ENCODE results near the gene RXRA.

The RXRA gene

DNA sequence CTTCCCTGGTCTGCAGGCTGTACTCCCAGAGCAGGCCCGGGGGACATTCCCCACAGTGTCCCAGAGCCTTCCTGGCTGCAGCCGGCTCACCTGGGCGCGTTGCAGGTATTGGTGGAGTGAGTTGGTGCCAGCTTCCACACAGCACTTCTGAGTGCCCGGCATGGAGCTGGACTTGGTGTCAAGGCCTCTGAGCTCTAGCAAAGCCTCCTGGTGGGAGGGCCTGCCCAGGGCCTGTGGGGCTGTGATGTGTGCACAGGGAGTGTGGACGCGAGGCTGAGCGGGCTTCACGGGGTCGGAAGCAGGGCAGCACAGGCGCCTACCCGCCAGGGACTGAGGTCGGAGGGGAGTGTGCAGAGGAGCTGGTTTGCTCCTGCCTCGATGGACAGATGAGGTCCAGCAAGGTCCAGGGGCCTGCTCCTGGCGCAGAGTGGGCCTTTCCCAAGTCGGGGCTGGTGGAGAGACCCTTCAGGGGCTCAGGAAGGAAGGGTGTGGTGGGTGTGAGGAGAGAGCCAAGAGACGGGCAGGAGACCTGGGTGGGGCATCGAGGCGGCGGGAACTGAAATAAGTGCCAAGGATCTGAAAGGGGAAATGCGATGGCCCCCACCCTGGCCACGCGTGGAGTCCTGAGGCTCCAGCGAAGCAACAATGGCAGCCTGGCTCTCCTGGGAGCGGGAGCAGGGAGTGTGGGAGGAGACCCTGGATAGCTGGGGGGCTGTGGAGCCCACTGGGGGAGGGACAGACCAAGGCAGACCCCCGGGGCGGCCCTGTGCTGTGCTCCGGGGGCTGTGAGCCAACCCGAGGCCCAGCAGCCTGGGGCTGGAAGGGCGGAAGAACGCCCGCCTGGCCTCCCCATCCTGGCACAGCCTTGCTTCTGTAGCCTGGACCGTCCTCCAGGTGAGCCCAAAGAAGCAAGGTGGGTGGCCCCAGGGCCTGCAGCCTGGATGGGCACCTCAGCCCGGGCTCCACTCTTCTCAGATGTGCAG is 78.4 kb downstream of the RXRA start:
- DNase-seq = no peak

DNA sequence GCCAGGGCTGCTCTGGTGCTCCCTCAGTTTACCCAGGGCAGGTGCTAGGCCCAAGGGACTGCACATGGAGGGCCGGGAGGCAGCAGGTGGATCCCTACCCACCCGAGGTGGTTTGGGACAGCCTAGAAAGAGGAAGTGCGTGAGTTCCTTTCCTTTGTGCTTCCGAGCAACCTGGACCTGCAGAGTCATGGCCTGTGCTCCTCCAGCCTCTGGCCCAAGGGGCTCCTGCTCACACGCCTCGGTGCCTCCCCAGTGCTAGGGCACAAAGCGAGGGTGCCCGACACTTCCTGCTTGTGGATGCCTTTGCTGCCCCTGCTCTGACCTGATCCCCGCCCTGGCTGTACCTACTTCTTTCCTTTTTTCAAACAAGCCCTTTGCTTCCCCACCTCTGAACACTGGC is 79.3 kb downstream of the RXRA start:
- no peak for DNase-seq

DNA sequence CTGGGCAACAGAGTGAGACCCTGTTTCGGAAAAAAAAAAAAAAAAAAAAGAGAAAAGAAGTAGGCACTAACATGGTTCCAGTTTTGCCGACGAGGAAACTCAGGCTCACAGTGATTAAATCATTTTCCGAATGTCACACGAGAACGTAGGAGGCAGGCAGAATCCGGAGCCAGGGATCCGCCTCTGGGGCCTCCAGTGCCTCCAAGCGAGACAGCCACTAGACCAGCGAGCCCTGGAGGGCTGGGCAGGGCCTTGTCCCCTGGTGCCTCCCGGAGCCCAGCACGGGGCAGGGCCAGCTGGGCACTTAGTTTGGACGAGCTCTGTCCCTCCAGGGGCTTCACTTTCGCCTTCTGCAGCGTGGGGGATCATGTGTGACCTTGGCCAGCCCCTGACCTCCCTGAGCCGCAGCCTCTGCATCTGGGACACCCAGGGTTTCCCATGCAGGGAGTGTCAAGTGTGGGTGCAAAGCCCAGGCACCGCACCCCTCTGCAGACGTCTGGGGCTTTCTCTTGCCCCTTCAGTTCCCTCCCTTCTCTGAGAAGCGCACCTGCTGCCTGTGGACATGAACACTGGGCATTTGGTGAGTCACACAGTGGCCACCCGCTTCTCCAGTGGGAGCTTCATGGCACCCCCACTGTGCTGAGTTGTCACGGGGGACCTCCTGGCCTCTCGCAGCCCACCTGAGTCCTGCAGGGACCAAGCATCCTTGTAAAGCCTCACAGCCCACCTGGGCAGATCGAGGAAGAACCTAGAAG is 80.3 kb downstream of the RXRA start:
- DNase-seq = no peak

DNA sequence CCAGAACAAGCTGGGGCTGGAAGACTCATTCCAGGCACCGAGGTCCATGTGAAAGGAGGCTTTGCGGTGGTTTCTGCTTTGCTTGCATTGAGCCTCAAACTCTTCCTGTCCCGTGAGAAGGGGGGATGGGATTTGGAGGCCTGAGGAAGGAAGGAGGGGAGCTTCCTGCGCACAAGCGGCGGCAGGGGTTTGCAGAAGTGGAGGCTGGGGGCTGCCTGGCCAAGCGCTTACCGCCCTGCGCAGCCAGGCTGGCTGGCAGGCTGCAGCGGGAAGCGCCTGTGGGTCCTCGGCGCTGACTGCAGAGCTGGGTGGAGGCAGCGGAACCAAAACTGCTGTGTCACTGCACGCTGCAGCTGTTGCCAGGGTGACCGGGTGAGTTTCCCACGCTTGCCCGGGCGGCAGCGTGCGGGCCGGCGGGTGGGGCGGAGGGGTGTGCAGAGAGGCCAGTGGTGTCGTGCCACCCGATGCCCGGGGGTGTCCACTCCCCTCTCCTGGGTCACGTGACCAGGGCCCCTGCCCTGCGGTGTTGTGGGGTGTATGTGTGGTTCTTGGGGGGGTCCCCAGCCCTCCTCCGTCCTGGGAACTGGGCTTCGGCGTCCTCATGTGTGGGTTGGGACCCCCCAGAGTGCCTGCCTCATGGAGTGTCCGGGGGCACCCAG is 81.0 kb downstream of the RXRA start:
- no peak for DNase-seq

DNA sequence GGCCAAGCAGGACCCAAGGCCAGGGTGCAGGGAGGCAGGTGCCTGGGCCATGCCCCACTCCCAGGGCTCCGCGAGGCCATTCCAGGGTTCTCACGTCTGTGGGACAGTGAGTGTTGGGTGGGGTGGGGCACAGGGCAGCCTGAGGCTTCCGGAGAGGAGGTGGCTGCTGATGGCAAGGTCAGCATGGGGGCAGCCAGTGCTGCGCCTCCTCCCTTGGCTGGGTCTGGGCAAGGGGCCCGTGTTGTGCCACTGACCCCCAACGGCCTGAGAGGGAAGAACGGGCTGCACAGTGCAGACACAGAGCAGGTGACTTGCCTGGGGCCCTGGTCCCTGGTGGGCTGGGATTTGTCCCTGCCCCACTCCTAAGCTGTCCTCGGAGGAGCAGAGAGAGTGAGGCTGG is 82.1 kb downstream of the RXRA start:
- DNase-seq = no peak

DNA sequence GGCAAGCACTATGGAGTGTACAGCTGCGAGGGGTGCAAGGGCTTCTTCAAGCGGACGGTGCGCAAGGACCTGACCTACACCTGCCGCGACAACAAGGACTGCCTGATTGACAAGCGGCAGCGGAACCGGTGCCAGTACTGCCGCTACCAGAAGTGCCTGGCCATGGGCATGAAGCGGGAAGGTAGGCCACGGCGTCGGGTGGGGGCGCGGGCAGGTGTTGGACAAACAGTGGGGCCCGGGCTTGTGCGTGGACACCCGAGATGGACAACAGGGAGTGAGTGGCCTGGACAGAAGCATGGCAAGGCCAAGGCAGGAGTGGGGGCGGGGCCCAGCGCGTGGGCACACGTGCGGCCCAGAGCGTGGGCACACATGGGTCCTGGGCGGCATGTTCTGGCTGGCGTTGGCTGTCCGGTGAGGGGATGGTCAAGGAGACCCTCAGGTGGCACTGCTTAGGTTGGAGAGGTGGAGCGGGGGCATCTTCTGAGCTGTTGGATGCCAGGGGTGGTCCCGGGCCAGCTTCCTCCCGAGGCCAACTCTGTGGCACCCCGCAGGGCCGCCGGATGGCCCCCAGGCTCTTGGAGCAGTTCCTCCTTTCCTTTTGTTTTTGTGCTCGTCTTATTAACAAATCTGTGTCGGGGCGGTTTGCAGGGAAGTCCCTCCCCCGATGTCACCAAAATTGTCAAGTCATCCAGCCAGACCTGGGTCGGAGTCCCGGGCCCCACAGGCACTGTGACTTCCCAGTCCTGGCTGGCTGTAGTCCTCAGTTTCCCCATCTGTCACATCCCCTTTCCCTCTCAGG is 82.9 kb downstream of the RXRA start:
- DNase-seq = no peak

DNA sequence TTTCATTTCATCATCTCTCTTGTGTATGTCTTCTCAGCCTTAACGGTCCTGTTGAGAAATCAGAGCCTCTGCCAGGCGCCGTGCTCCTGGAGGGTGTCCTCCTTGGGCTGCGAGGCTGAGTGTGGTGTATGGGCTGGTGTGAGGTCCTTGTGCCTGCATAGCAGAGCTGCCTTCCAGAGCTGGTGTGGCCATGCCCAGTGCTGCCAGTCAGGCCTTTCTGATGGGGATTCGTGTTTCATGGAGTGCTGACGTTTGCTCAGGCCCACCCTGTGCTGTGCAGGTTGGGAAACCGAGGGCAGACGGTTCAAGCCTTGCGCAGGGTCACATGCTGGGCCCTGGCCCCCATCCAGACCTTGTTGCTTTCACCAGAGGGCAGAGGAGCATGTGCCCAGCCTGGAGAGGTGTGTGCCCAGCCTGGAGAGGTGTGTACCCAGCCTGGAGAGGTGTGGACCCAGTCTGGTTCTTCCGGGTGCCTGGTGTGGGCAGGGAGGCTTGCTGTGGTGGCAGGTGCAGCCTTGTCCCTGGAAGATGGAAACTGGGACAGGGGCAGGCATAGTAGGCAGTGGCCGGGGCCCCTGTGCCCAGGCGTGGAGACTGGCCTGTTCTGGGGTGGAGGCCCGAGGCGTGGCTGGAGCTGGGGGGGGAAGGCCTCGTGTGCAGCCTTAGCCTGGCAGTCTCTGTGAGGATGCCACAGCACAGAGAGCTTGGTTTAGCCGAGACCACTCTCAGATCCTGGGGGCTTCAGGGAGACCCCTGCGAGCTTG is 84.0 kb downstream of the RXRA start:
- no peak for DNase-seq

DNA sequence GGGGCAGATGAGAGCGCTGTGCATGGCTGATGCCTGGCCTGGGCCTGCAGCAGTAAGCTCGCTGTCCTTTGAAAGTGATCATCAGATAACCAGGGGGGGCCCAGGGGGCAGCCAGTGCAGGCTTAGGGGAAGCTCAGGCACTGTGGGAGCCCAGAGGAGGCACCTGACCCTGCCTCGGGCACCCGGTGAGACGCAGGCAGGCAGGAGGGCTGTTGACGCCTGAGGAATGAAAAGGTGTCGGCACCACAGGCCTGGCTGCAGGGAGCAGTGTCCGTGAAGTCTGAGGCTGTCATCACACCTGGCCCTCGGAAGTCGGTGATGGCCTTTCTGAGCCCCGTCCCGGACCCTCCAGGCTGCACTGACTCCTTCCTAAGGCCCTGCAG is 84.6 kb downstream of the RXRA start:
- DNase-seq = no peak

DNA sequence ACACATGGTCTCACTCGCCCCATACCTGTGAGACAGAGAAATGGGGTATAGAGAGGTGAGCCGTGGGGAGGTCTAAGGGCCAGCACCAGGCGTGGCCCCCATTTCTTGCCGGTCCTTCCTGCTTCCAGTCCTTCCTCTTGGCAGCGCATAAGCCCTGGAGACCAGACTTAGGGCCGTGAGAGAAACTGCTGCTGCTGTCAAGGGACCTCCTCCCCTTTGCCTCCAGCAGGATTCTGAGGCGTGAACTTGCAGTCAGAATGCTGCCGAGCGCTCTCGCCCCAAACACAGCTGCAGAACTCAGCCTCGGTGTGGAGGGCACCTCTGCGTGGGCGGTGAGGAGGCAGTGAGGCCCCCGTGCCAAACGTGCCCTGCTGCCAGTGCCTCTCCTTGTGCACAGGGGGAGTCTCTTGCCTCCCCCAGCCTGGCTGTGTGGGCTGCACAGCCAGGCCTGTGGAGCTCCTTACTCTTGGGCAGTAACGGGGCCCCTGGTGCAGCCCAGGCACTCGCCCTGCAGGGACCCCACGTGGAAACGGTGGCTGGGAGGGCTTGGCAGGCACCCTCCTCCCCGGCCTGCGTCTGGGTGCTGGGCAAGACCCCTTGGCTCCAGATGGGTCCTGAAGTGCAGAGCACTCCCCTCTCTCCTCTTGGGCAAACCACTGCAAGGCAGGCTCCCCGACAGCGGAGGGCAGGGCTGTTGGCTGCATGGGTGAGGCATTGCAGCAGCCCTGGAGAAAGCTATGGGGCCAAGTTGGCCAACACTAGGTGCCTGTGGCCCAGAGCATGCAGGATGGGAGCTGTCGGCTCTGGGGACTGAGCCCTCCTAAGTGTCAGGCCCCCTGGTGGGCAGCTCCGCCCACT is 85.4 kb downstream of the RXRA start:
- DNase-seq = no peak

DNA sequence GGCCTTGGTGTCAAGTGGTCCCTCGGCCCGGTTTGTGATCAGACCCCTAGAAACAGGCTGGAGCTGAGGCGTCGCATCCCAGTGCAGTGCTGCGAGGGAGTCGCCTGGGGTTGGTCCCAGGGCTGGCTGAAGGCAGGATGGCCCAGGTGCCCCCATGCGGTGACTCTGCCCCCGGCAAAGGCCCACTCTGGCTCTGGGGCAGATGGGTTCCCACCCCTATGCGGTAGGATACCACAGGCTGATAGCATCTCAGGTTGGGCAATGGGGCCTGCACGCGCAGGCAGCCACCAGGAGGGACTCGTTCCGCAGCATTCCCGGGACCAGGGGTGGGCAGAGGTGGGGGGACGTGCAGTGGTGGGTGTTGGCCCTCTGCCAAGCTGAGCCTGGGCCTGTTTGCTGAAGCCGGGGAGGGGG is 86.0 kb downstream of the RXRA start:
- DNase-seq = no peak

DNA sequence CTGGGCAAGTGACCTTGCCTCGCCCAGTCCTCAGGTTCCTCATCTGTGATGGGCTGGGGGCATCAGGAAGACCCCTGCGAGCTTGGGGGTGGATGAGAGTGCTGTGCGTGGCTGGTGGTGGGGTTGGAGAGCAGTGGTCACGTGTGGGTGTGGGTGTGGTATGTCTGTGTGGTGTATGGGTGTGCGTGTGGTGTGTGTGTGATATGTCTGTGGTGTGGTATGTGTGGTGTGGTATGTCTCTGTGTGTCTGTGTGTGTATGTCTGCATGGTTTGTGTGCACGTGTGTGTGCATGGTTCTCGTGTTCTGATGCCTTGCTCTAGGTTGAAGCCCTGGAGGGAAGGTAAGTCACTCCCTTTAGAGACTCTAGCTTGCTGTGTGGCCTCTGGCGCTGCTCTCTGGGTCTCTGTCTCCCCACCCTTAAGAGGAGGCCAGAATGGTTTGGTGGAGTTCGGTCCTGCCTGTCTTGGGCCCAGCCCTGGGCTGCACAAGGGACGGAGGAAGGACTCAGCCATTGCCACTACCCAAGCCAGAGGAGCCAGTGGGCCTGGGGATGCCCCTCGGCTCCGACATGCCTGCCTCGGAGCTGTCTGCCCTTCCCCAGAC is 87.0 kb downstream of the RXRA start:
- no peak for DNase-seq

DNA sequence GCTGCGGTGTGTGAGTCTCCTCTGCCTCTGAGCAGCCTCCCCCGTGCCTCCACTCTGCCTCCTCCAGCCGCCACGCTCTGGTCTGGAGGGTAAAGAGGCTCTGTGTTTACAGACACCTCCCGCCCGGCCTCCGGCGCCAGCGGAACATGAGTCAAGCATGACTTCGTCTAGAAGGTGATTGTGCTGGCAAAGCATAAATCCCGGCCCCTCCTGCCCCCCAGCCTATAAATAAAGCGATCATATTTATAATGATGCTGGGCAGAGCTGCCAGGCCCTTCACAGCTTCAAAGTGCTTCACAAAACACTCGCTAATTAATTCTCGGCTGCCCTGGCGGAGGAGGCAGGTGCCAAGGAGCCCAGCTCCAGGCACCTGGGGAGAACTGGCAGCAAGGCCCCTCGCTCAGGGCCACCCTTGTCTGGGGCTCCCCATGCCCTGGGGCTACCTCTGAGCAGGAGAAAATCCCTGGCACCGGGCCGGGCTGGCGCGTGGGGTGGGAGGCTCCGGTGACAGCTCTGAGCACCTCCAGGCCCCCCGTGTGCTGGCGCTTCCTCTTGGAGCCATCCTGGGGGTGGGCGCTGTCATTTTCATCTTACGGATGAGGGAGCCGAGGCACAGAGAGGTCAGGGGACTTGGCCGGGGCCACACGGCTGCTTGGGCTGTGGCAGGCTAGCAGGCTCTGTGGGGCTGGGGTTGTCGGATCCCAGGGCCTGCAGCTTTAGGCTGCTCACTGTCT is 87.8 kb downstream of the RXRA start:
- peak; percentile 89 for DNase-seq

DNA sequence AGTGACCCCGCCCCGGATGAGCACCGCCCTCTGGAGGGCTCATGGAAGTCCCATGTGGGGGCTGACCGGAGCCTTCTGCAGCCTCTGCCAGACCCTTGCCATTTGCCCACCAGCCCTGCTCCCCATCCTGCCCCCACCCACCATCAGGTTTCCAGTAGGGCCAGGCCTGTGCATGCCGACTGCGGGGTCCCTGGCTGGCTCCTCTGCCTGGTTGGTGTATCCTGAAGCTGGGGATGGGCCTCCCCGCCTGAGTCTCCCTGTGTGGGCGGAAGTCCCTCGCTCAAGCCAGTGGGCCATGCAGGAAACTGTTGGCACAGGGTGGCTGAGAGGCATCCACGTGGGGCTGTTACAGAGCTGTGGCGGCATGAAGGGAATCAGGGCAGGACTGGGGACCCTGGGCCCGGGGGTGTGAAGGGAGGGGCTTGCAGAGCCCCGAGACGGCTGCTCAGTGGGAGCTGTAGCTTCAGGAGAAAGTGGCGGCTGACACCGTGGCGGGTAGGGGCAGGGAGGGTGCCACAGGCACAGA is 88.7 kb downstream of the RXRA start:
- DNase-seq = no peak

DNA sequence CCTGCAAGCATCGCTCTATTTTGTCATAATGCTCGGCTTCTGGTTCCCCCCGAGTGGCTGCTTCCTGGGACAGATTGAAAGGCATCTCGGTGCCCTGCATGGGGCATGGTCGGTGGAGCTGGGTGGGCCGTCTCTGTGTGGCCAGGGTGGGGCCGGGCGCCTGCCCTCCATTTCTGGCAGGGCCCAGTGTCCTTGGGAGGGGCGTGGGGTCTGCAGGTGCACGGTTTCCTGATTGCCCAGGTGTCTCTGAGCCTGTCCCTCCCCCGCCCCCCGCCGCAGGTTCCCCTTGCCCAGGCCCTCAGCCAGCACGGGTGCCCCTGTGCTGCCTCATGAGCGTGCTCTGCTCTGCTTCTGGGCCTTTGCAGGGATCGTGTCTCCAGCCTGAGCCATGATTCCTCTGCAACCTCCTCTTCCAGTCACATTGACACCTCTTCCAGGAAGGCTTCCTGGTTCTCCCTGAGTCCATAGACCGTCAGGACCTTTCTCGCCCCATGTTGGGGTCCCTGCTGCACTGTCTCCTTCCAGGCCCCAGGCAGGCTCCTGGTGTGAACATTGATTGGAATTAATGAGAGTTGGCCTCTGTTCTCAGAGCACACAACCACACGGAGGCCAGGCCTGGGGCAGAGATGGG is 90.2 kb downstream of the RXRA start:
- DNase-seq = no peak

DNA sequence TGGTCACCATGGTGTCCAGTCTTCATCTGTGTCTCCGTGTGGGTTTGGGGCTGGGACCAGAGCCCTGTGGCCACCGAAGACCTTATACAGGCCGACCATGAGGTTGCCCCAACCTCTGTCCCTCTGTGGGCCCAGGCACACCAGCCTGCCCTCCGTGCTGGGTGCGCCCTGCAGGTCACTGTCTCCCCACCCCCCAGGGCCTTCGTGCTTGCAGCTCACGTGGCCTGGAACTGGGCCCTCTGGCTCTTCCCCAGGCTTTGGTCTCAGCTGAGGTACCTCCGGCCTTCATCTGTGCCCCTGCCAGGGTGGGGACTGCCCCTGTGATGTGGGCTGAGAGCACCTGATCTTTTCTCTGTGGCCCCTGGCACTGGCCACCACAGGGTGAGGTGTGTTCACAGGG is 92.1 kb downstream of the RXRA start:
- no peak for DNase-seq

DNA sequence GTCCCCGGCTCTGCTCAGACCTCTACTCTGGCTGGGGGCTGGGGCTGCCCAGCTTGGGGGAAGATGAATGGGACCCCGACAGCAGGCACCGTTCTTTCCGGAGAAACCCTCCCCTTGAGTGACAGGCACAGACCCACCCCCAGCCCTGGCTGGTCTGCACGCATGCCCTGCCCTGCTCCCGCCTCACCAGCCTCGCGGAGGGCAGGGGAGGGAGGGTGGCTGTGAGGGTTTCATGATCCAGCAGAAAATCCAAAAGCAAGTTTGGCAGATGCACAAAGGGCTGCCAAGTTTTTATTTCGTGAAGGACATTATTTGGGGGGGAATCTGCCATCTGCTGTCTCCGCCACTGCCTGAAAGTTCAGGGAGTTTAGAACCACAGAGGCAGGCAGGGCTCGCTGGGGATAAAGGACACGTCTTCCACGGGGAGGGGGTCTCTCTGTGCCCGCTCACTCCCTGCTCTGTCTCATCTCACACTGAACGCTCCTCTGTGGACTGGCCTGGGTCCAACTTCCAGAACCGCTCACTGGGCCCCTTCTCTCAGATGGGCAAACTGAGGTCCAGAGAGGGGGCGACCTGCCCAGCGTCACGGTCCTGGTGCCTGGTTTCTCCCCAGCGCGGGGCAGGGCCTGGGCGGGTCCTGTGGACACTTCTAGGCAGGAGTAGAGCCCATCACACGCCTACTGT is 92.9 kb downstream of the RXRA start:
- DNase-seq = peak; percentile 59

DNA sequence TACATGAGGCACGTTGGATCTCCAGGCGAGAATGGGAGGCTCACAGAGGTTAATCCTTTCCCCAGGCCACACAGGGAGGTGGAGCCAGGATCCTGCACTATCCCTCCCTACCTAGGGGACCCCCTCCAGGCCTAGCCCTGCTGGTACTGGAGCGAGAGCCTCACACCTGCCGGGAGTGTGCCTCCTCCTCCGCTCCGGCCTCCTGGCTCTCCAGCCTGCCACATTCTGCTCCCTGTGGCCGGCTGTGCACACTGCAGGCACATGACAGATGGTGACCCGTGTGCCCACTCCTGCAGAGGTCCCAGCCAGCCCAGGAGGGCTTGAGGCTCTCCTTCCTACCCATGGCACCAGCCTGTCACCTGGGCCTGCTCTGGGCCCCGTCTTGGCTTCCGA is 93.4 kb downstream of the RXRA start:
- DNase-seq = no peak

DNA sequence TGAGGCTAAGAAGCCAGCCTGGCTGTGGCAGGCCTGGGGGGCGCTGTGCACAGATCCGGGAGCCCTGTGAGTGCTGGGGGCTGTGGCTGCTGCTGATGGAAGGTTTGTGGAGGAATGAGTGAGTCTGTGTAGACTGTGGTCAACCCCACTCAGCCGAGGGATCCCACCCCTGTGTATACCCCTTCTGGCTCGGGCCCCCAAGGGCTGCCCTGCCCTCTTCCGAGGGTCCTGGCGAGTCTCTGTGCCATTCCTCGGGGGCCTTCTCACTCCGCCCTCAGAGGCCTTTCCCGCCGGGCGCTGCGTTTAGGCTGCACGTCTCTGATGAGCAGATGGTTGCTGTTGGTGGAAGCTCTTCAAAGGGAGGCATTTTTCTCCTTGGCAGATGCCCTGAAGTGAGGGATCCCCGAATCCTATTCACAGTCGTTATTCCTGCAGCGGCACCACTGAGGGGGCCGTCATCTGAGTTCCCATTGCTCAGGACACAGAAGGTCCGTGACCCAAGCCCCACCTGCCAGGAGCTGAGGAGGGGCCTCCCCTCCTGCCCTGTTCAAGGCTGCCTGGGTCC is 94.1 kb downstream of the RXRA start:
- no peak for DNase-seq
